Activated gamma-delta T cell (primary cell): ENCODE measurements around the gene ITGA7.

ENCODE experiments used
- DNase-seq: peaks from one replicate; lab custom pipeline; 2025; lab: John Stamatoyannopoulos, UW
- total RNA-seq, 2 donors: gene quantifications; one replicate each; lab custom pipeline; 2026; lab: John Stamatoyannopoulos, UW

Gene ITGA7, protein sequence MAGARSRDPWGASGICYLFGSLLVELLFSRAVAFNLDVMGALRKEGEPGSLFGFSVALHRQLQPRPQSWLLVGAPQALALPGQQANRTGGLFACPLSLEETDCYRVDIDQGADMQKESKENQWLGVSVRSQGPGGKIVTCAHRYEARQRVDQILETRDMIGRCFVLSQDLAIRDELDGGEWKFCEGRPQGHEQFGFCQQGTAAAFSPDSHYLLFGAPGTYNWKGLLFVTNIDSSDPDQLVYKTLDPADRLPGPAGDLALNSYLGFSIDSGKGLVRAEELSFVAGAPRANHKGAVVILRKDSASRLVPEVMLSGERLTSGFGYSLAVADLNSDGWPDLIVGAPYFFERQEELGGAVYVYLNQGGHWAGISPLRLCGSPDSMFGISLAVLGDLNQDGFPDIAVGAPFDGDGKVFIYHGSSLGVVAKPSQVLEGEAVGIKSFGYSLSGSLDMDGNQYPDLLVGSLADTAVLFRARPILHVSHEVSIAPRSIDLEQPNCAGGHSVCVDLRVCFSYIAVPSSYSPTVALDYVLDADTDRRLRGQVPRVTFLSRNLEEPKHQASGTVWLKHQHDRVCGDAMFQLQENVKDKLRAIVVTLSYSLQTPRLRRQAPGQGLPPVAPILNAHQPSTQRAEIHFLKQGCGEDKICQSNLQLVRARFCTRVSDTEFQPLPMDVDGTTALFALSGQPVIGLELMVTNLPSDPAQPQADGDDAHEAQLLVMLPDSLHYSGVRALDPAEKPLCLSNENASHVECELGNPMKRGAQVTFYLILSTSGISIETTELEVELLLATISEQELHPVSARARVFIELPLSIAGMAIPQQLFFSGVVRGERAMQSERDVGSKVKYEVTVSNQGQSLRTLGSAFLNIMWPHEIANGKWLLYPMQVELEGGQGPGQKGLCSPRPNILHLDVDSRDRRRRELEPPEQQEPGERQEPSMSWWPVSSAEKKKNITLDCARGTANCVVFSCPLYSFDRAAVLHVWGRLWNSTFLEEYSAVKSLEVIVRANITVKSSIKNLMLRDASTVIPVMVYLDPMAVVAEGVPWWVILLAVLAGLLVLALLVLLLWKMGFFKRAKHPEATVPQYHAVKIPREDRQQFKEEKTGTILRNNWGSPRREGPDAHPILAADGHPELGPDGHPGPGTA
- 3.2 to 4.0 reads per million in 2 donors for total RNA-seq

GRCh38 chr12:55707841-55708694 lies at the start of gene ITGA7:
ITGA7 (minus strand) TSS chr12:55707904; CDS start chr12:55707682, 222 bp downstream.
- DNase-seq, result peak; percentile 47

GRCh38 chr12:55755246-55755645 lies 47.5 kb upstream of the ITGA7 start:
- DNase-seq, result no peak

GRCh38 chr12:55748230-55748993 lies 40.7 kb upstream of the ITGA7 start:
- no peak for DNase-seq

GRCh38 chr12:55746913-55747231 lies 39.2 kb upstream of the ITGA7 start:
- DNase-seq, result no peak

DNA sequence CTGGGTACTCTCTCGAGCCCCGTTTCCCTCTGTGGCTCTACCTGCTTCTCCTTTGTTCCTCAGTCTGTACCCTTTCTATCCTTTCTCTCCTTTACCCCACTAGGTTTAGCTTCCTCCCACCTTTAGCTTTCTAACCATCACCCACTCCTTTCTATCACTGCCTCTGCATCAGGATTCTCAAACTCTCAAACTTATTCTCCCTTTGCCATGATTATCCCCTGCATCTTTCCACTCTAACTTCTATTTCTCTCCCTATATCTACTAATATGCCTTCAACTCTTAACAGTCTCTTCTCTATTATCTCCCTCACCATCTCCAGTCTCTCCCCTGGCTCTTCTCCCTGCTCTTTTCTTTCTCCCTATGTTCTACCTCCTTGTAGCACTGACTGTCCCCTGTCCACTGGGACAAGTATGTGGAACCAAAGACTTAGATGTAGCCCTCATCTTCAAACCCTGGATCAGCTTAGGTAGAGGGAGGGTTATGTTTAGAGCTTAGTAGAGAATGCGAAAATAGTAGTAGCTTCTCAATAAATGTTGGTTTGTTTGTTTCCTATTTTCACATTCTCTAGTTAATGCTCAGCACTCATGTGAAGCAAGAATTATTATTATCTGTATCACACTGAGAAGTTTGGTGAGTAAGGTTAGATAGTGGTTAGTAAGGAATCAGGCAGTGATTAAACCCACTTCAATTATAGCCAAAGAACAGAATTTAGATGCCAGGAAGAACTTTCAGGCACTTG lies 38.6 kb upstream of the ITGA7 start:
- no peak for DNase-seq

GRCh38 chr12:55745361-55746173 lies 37.9 kb upstream of the ITGA7 start:
- DNase-seq, result no peak

DNA sequence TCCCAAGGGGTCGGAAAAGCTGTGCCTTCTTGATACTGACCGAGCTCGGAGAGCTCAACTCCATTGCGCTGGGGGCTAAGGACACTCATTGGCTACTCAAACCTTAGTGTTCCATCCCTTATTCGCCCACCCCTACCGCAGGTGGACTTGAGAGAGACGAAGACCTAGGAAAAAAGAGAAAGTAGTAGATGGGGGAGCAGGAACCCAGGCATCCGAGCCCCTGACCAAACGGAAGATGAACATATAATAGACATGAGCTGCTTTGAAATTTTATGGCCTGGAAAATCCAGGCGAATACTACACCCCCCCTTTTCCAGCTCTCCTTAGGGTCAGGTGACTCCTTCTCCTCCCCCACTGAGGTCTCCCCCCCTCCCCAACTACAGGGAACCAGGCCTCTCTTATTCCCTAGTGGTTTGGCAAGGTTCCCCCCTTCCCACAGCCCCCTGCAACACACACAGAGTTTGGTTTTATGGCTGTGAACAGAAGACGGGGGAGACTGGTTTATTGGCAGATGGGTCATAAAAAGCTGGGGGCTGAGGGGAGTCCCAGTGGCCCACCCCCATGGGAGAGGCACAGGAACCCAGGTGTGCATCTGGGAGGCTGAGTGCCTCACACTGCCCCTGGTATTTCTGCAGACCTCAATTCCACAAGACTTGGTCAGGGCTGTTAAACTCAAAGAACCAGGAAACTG lies 36.8 kb upstream of the ITGA7 start:
- no peak for DNase-seq

DNA sequence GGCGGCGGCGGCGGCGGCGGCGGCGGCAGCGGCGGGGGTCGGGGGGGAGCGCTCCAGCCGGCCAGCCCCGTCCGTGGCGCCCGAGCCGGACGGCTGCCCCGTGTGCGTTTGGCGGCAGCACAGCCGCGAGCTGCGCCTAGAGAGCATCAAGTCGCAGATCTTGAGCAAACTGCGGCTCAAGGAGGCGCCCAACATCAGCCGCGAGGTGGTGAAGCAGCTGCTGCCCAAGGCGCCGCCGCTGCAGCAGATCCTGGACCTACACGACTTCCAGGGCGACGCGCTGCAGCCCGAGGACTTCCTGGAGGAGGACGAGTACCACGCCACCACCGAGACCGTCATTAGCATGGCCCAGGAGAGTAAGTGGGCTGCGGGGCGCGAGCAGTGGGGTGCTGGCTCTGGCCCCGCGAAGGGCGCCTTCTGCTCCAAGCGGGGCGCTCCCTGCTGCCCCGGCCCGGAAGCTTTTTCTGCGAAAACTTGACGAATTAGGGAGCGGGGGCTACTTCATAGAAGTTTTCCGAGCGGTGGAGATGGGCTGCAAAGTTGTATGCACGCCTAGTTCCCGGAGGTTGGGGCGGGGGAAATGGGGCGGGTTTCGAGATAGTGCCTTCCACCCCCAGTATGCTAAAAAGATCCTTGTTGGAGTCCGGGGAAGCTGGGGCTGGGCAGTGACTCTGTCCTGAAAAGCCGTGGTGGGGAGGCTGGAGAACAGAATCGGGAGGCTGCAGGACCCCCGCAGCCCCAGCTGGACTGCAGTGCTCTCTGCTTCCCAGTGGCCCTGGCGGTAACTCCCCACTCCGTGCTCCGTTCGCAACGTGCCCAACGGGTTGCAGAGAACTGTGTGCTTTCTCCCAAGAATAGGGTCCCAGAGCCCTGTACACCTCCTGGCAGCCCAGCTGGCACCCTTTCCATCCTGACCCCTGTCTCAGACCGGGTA lies 36.0 kb upstream of the ITGA7 start:
- DNase-seq, result peak; percentile 46

GRCh38 chr12:55742719-55743405 lies 35.2 kb upstream of the ITGA7 start, which contains the start of gene GDF11:
GDF11 (plus strand) TSS chr12:55743122; CDS start chr12:55743317, 195 bp downstream.
- DNase-seq, result peak; percentile 73

GRCh38 chr12:55741931-55742680 lies 34.4 kb upstream of the ITGA7 start:
- DNase-seq, result no peak

- no peak for DNase-seq
Observed at GRCh38 chr12:55739025-55739378, 31.3 kb upstream of the ITGA7 start.

DNA sequence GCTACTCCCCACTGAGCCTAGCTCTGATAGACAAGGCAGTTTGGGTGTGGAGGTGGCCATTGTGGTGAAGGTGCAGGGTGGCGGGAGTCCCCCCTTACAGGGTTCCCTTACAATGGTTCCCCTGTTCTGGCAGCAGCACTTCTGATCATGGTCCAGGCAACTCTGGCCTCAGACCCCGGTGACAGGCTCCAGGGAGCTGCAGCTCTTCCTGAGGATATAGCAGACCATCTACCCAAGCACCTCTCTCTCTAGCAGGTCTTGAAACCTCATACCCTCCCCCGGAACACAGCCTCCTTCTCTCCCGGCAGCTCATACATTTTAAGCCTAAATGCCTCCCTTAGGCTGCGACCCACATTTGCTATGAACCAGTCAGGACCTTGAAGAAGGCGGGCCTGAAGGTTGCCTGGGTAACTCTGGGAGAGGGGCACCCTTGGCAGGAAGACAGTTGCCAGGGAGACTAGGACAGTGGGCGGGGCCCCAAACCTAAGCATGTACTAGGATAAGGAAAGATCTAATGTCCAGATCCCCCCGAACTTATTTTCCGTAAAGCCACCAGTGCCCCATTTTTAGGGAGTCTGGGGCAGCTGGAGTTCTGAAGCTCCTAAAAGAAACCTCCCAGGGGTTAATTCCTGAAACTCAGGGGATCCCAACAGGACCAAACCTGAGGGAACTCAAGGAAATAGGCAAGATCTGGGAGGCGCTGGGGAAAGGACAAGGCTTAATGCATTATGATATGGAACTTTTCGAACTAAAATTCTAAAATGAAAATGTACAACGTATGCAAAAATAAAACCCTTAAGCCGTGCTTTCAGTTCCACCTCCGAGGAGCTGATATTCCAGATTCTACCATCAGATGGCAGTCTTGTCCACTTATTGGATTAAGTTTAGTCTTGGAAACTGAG lies 30.7 kb upstream of the ITGA7 start:
- no peak for DNase-seq

DNA sequence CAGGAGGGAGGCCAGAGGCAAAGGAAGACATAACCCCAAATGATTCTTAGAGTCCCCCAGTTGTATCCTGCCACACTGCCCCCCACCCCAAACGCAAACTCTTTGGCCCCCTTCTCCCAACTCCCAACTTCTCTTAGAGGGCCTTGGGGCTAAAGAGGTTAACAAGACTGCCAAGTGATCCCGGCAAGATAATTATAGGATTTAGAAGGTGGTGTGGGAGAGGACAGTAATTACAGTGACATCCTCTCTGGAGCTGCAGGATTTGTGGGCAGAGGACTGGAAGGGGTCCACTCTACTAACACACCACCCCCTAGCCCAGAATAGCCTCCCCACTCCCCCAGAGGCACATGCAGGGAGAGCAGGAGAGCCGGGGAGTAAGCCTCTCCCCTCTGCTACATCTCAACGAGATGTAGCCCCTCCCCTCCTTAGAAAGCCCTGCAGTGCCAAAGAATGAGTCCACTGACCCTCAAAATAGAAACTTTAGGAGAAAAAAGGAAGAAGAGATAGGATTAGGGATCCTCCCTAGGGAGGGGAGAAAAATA lies 29.9 kb upstream of the ITGA7 start:
- DNase-seq, result no peak

DNA sequence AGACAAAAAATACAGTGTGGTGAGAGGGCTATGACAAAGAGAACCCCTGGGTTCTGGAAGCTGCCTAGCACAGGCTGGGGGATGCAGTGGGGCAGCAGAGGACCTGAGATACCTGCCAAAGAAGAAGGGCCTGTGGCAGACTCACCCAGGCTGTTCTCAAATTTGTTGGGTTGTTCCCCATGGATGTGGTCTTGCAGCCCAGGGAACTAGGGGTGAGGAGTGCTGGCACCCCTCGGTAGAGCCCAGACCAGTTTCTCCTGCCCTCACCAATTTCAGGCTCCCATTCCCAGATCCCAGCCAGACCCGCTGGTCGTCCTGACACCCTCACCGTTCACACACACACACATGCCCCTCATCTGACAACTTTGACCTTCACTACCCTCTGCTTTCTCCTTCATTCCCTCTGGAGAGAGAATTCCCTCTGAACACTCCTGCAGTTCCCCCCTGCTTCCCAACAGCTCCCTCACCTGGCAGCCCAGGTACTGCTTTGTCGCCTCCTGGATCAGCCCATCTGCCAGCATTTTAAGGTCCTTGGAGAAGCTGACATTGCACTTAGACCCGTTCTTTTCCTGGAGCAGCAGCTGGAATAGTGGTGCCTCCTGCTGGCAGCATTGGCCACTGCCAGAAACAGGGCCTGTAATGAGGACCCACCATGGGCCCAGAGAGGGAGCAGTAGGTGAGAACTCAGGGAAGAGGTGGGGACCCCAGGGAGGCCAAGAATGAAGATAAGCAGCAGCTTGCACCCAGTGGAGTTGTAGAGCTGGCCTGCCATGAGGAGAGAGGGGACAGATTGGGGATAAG lies 29.3 kb upstream of the ITGA7 start:
- no peak for DNase-seq
